Loucy (cell line): Measurements from ENCODE around the gene SLC26A11.
"Not testable (repeated sequence)": the region's sequence is repeated elsewhere in the genome, so short reads cannot be mapped to it uniquely, and the experiment has no call there.

Experiments used
- H2AFZ ChIP-seq: fragments of 200-600 bp; sonication (generic); 2 replicates; pipeline ENCODE4 v1.6.0; 2016; ENCODE audit warnings: antibody characterized with exemption, mild to moderate bottlenecking, low read length, moderate library complexity
- H3F3A ChIP-seq: fragments of 200-600 bp; 2 replicates; pipeline ENCODE4 v1.6.0; 2016; ENCODE audit warnings: antibody characterized with exemption, low read depth, mild to moderate bottlenecking
- H3K27me3 ChIP-seq: fragments of 200-600 bp; sonication (generic); 2 replicates; pipeline ENCODE4 v1.6.1; 2014; ENCODE audit warnings: low read length, mild to moderate bottlenecking; ENCODE audit not compliant: insufficient read depth, poor library complexity, severe bottlenecking
- H3K36me3 ChIP-seq: fragments of 200-600 bp; sonication (generic); 2 replicates; pipeline ENCODE4 v1.6.1; 2016; ENCODE audit warnings: low read length; ENCODE audit not compliant: insufficient read depth
- H3K4me1 ChIP-seq: fragments of 200-600 bp; sonication (generic); 2 replicates; pipeline ENCODE4 v1.5.1; 2014; ENCODE audit warnings: low read length, mild to moderate bottlenecking; ENCODE audit not compliant: insufficient read depth, poor library complexity, severe bottlenecking
- H3K4me2 ChIP-seq: fragments of 200-600 bp; sonication (generic); 2 replicates; pipeline ENCODE4 v1.6.0; 2014; ENCODE audit warnings: antibody characterized with exemption, low read length, low read depth, mild to moderate bottlenecking; ENCODE audit not compliant: poor library complexity, severe bottlenecking
- H3K4me3 ChIP-seq: fragments of 200-600 bp; sonication (generic); 2 replicates; pipeline ENCODE4 v1.5.1; 2014; ENCODE audit warnings: low read length, mild to moderate bottlenecking, mixed read lengths; ENCODE audit not compliant: poor library complexity, severe bottlenecking
- H3K79me2 ChIP-seq: fragments of 200-600 bp; sonication (generic); 2 replicates; pipeline ENCODE4 v1.6.1; 2014; ENCODE audit warnings: low read length; ENCODE audit not compliant: insufficient read depth
- H3K9ac ChIP-seq: fragments of 200-600 bp; sonication (generic); 2 replicates; pipeline ENCODE4 v1.6.0; 2014; ENCODE audit warnings: mild to moderate bottlenecking, low read depth, low read length, moderate library complexity; ENCODE audit not compliant: poor library complexity, severe bottlenecking
- H3K9me2 ChIP-seq: fragments of 200-600 bp; sonication (generic); replicated peaks from 2 replicates; pipeline ENCODE4 v1.6.1; 2016; ENCODE audit warnings: low read depth, low read length, mixed read lengths
- H3K9me3 ChIP-seq: fragments of 200-600 bp; sonication (generic); 2 replicates; pipeline ENCODE4 v1.6.1; 2014; ENCODE audit warnings: mild to moderate bottlenecking, antibody characterized with exemption, low read length, low read depth; ENCODE audit not compliant: insufficient read depth
- H4K20me1 ChIP-seq: fragments of 200-600 bp; sonication (generic); 2 replicates; pipeline ENCODE4 v1.6.0; 2014; ENCODE audit warnings: antibody characterized with exemption, low read length, mild to moderate bottlenecking; ENCODE audit not compliant: insufficient read depth, poor library complexity, severe bottlenecking
- CTCF ChIP-seq: fragments of 200-600 bp; sonication (generic); conservative IDR thresholded peaks from 2 replicates; pipeline ENCODE4 v1.5.1; 2014; ENCODE audit warnings: mild to moderate bottlenecking, antibody characterized with exemption, low read length
- EZH2phosphoT487 ChIP-seq: fragments of 200-600 bp; IDR thresholded peaks from 2 replicates; pipeline ENCODE4 v1.6.1; 2018; ENCODE audit warnings: antibody characterized with exemption, mild to moderate bottlenecking, moderate library complexity, borderline replicate concordance

Gene SLC26A11

DNA sequence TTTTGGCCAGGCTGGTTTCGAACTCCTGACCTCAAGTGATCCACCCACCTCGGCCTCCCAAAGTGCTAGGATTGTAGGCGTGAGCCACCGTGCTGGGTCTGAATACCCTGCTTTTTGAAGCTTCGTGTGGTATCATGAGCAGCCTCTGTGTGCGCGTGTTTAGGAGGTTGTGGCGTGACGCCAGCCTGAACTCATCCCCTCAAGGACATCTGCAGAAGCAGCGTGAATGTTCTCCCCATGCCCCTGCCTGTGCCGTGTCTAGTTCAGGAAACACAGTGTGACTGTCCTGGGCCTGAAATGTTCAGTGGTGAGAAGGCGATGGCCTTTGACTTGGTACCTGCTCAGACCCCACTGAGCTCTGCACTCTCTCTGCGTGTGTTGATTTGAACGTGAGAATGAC is 76.0 kb downstream of the SLC26A11 start:
- H3K9ac ChIP-seq: no peak overlapping the region
- H3K9me2 ChIP-seq: no peaks in the 10 kb centered on the region
- no peaks in the 10 kb centered on the region for H3K79me2 ChIP-seq
- H3K9me3 ChIP-seq: no peaks in the 10 kb centered on the region
- H2AFZ ChIP-seq: no peak overlapping the region
- H3K27me3 ChIP-seq: no peaks in the 10 kb centered on the region
- no peak for TF ChIP-seq CTCF
- TF ChIP-seq EZH2phosphoT487: no peak
- H4K20me1 ChIP-seq: no peaks in the 10 kb centered on the region
- peaks cover 83% of the 10 kb centered on the region; the same call in 1 of the 2 replicates for H3K36me3 ChIP-seq
- H3K4me3 ChIP-seq: no peak overlapping the region
- no peaks in the 10 kb centered on the region for H3K4me1 ChIP-seq
- H3F3A ChIP-seq: no peaks in the 10 kb centered on the region
- H3K4me2 ChIP-seq: no peak overlapping the region

DNA sequence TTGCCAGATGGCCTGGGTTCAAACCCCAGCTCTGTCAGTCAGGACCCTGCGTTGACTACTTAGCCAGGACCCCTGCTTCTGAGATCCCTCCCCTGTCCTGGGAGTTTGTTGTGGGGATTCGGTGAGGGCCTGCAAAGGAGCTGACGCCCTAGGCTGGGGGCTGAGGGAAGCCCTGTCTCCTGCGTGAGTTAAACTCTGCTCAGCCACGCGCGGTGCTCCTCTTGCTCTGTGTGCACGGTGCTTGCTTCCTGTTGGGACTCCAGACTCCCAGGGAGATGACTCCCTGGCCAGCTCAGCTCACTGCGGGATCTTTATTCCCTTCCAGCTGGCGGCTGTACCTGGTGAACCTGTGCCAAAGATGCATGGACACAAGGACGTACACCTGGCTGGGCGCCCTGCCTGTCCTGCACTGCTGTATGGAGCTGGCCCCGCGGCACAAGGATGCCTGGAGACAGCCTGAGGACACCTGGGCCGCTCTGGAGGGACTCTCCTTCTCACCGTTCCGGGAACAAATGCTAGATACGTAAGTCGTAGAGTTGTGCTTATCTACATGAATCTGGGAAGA is 77.9 kb downstream of the SLC26A11 start:
- Histone ChIP-seq H3K4me2 (no peak overlapping the region), H3F3A (no peaks in the 10 kb centered on the region)

GRCh38 chr17:80299350-80300100 is 79.3 kb downstream of the SLC26A11 start:
- H3K27me3 ChIP-seq, H3K79me2 ChIP-seq, H3K9me2 ChIP-seq, H2AFZ ChIP-seq, H3F3A ChIP-seq, H4K20me1 ChIP-seq, H3K4me1 ChIP-seq, H3K4me2 ChIP-seq, H3K4me3 ChIP-seq, H3K9me3 ChIP-seq, H3K9ac ChIP-seq: not testable (repeated sequence)
- peaks cover 92% of the 10 kb centered on the region for H3K36me3 ChIP-seq

More for the DNA sequence above, 77.9 kb downstream of the SLC26A11 start:
- H3K4me3 ChIP-seq: no peak overlapping the region
- no peaks in the 10 kb centered on the region for H3K4me1 ChIP-seq
- TF ChIP-seq EZH2phosphoT487 (no peak), CTCF (no peak)
- H3K36me3 ChIP-seq: peaks cover 86% of the 10 kb centered on the region
- no peaks in the 10 kb centered on the region for H3K9me2 ChIP-seq
- H3K9me3 ChIP-seq: no peaks in the 10 kb centered on the region
- H2AFZ ChIP-seq: no peak overlapping the region
- H3K9ac ChIP-seq: no peak overlapping the region
- no peaks in the 10 kb centered on the region for H3K79me2 ChIP-seq
- H4K20me1 ChIP-seq: no peaks in the 10 kb centered on the region
- H3K27me3 ChIP-seq: no peaks in the 10 kb centered on the region

DNA sequence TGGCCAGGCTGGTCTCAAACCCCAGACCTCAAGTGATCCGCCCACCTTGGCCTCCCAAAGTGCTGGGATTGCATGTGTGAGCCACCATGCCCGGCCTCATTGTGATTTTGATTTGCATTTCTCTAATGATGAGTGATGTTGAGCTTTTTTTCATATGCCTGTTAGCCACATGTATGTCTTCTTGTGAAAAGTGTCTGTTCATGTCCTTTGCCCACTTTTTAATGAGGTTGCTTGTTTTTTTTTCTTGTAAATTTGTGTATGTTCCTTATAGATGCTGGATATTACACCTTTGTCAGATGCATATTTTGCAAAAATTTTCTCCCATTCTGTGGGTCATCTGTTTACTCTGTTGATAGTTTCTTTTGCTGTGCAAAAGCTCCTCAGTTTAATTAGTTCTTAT is 80.5 kb downstream of the SLC26A11 start:
- not testable (repeated sequence) for H4K20me1 ChIP-seq, H2AFZ ChIP-seq, H3K4me1 ChIP-seq, H3K4me2 ChIP-seq, H3K79me2 ChIP-seq, H3K9me2 ChIP-seq, H3K9ac ChIP-seq, H3K9me3 ChIP-seq, H3K4me3 ChIP-seq, H3F3A ChIP-seq, H3K27me3 ChIP-seq
- H3K36me3 ChIP-seq: peaks cover 88% of the 10 kb centered on the region
